PC-3 (cell line): Measurements from ENCODE around the gene GNAT2. TPM values are rescaled to one million over a fixed set of nuclear protein-coding genes. Genes with fewer than 3 reads are reported as not detected.

ENCODE experiments used
- ATAC-seq: fragments of 200-7000 bp; cut with Tn5 transposase; 2 replicates; pipeline ENCODE4 v1.9.1; 2020; ENCODE audit warnings: mild to moderate bottlenecking, moderate library complexity
- BruUV-seq: library from RNA; stranded (reverse); fragments of 400-500 nt; replicated peaks from 2 replicates; lab custom pipeline; 2021; lab: Mats Ljungman, UMichigan
- CTCF ChIA-PET: fragments of 300-600 bp; sonication (Branson Sonifier 250); formaldehyde crosslinking; loops from one replicate; lab custom pipeline; 2022; ENCODE audit warnings: antibody characterized with exemption; lab: Charles Lee
- POLR2A ChIA-PET: fragments of 300-600 bp; sonication (Branson Sonifier 250); formaldehyde crosslinking; loops from one replicate; lab custom pipeline; 2022; ENCODE audit warnings: antibody characterized with exemption; ENCODE audit not compliant: unreplicated experiment; lab: Charles Lee
- DNase-seq: peaks from one replicate; pipeline ENCODE4 v3.0.0-alpha.2; 2015
- H2AFZ ChIP-seq: fragments of 300-600 bp; sonication (generic); 2 replicates; pipeline ENCODE4 v1.6.0; 2016; ENCODE audit warnings: antibody characterized with exemption, low read length
- H3F3A ChIP-seq: fragments of 300-600 bp; sonication (generic); one replicate; pipeline ENCODE4 v1.6.0; 2017; ENCODE audit warnings: antibody characterized with exemption, low read length, control low read depth, mild to moderate bottlenecking; ENCODE audit not compliant: unreplicated experiment
- H3K27ac ChIP-seq: fragments of 300-600 bp; sonication (generic); 2 replicates; pipeline ENCODE4 v1.5.1; 2016; ENCODE audit warnings: mild to moderate bottlenecking, low read length
- H3K27me3 ChIP-seq: fragments of 300-600 bp; sonication (generic); 2 replicates; pipeline ENCODE4 v1.6.1; 2016; ENCODE audit warnings: low read length, mixed read lengths
- H3K36me3 ChIP-seq: fragments of 300-600 bp; sonication (generic); 2 replicates; pipeline ENCODE4 v1.6.1; 2016; ENCODE audit warnings: low read depth, mixed run types, low read length, mixed read lengths
- H3K4me1 ChIP-seq: fragments of 300-600 bp; sonication (generic); 2 replicates; pipeline ENCODE4 v1.5.1; 2016; ENCODE audit warnings: low read length; ENCODE audit not compliant: insufficient read depth
- H3K4me2 ChIP-seq: fragments of 300-600 bp; sonication (generic); 2 replicates; pipeline ENCODE4 v1.6.0; 2016; ENCODE audit warnings: low read length
- H3K4me3 ChIP-seq: fragments of 300-600 bp; sonication (generic); 2 replicates; pipeline ENCODE4 v1.5.1; 2016; ENCODE audit warnings: mild to moderate bottlenecking, low read length, mixed read lengths
- H3K79me2 ChIP-seq: fragments of 300-600 bp; sonication (generic); 2 replicates; pipeline ENCODE4 v1.6.1; 2017; ENCODE audit warnings: low read length, mixed read lengths
- H3K9ac ChIP-seq: fragments of 300-600 bp; sonication (generic); 2 replicates; pipeline ENCODE4 v1.6.0; 2016; ENCODE audit warnings: mild to moderate bottlenecking, low read length
- H3K9me2 ChIP-seq: fragments of 300-600 bp; sonication (generic); replicated peaks from 2 replicates; pipeline ENCODE4 v1.6.1; 2016; ENCODE audit warnings: mixed run types, low read length, mixed read lengths
- H3K9me3 ChIP-seq: fragments of 300-600 bp; sonication (generic); 2 replicates; pipeline ENCODE4 v1.6.1; 2016; ENCODE audit warnings: low read length, mixed read lengths
- H4K20me1 ChIP-seq: fragments of 300-600 bp; sonication (generic); 2 replicates; pipeline ENCODE4 v1.6.1; 2016; ENCODE audit warnings: low read length, mixed read lengths
- EZH2 ChIP-seq: fragments of 300-600 bp; sonication (generic); IDR thresholded peaks from one replicate; pipeline ENCODE4 v1.6.1; 2017; ENCODE audit warnings: antibody characterized with exemption, mild to moderate bottlenecking, low read length; ENCODE audit not compliant: unreplicated experiment
- EZH2phosphoT487 ChIP-seq: fragments of 300-600 bp; sonication (generic); IDR thresholded peaks from 2 replicates; pipeline ENCODE4 v1.6.1; 2018; ENCODE audit warnings: mild to moderate bottlenecking, antibody characterized with exemption, low read length, borderline replicate concordance
- intact Hi-C: fragments of 100-400 bp; cut with micrococcal nuclease; formaldehyde crosslinking; loops from 2 replicates; pipeline ENCODE4 v1.9.0; 2023
- total RNA-seq: library from RNA; depleted of rRNA; stranded (reverse); fragments of >200 nt; gene quantifications from 2 replicates; pipeline ENCODE4 v1.2.3, GENCODE V29; 2014
- TF ChIP-seq, protein P1 (sequence below): fragments of 300-600 bp; sonication (generic); conservative IDR thresholded peaks from 2 replicates; pipeline ENCODE4 v1.5.1; 2017; ENCODE audit warnings: antibody characterized with exemption, low read depth, mild to moderate bottlenecking, low read length

The GNAT2 gene
- total RNA-seq, 1 experiment from 2014 or later = 0.69 TPM

DNA sequence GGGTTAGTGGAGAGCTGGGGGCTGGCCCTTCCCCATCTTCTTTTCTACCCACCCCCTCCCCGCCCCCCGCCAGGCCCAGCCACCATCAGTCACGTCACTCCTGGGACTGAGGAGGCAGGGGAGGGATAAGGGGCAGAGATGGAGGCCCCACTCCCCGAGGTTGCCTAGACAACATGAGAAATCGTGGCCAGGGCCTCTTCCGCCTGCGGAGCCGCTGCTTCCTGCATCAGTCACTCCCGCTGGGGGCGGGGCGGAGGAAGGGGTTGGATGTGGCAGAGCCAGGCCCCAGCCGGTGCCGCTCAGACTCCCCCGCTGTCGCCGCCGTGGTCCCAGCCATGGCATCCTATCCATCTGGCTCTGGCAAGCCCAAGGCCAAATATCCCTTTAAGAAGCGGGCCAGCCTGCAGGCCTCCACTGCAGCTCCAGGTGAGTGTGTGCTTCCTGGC, 1.4 kb upstream of the GNAT2 start:
- no peaks in the 10 kb centered on the region for H3K9me2 ChIP-seq
- H3K36me3 ChIP-seq = no peaks in the 10 kb centered on the region
- intact Hi-C loops = loop anchor here (1.0 kb wide), 1 partner anchor 73 kb away; the partner anchor contains the start of gene GNAI3
- BruUV-seq = no TSS peak
- peaks cover 52% of the 10 kb centered on the region for H3K79me2 ChIP-seq
- no peaks in the 10 kb centered on the region for H3K9me3 ChIP-seq
- peak overlapping the region; percentile 95 for H3K4me3 ChIP-seq
- H3K4me1 ChIP-seq = peaks cover 24% of the 10 kb centered on the region
- H2AFZ ChIP-seq = peak overlapping the region; percentile 94
- H3K9ac ChIP-seq = peak overlapping the region; percentile 88
- POLR2A ChIA-PET = interaction anchor here (2.0 kb wide), 1 partner anchor 72 kb away, joined by 7 read pairs; the partner anchor contains the start of gene GNAI3
- H3K27me3 ChIP-seq = no peaks in the 10 kb centered on the region
- DNase-seq (peak; percentile 92), ATAC-seq (peak; percentile 87)
- CTCF ChIA-PET = interaction anchor here (0.8 to 1.5 kb wide), 4 partner anchors 10 to 73 kb away, joined by 4 to 5 read pairs (median 4); partner anchors contain the start of gene GNAI3
- TF ChIP-seq EZH2 (no peak), EZH2phosphoT487 (no peak)
- TF ChIP-seq, protein P1, sequence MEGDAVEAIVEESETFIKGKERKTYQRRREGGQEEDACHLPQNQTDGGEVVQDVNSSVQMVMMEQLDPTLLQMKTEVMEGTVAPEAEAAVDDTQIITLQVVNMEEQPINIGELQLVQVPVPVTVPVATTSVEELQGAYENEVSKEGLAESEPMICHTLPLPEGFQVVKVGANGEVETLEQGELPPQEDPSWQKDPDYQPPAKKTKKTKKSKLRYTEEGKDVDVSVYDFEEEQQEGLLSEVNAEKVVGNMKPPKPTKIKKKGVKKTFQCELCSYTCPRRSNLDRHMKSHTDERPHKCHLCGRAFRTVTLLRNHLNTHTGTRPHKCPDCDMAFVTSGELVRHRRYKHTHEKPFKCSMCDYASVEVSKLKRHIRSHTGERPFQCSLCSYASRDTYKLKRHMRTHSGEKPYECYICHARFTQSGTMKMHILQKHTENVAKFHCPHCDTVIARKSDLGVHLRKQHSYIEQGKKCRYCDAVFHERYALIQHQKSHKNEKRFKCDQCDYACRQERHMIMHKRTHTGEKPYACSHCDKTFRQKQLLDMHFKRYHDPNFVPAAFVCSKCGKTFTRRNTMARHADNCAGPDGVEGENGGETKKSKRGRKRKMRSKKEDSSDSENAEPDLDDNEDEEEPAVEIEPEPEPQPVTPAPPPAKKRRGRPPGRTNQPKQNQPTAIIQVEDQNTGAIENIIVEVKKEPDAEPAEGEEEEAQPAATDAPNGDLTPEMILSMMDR = no peak
- H3K27ac ChIP-seq = peak overlapping the region; percentile 58
- H4K20me1 ChIP-seq = peaks cover 9% of the 10 kb centered on the region
- H3K4me2 ChIP-seq = peak overlapping the region; percentile 99
- no peaks in the 10 kb centered on the region for H3F3A ChIP-seq

GRCh38 chr1:109620401-109620791, 980 bp upstream of the GNAT2 start:
- ChIA-PET POLR2A (interaction anchor here (0.5 to 2.0 kb wide), 3 partner anchors 29 to 349 kb away, joined by 4 to 7 read pairs (median 5); partner anchors contain the start of gene GNAI3), CTCF (interaction anchor here (0.8 to 1.5 kb wide), 5 partner anchors 10 to 74 kb away, joined by 3 to 5 read pairs (median 4); partner anchors contain the start of gene GNAI3)
- H3K4me2 ChIP-seq = peak overlapping the region; percentile 99
- peak overlapping the region; percentile 94 for H2AFZ ChIP-seq
- TF ChIP-seq, protein P1 = no peak
- TF ChIP-seq EZH2phosphoT487 (no peak), EZH2 (no peak)
- H3K9me2 ChIP-seq = no peaks in the 10 kb centered on the region
- H3F3A ChIP-seq = no peaks in the 10 kb centered on the region
- no peaks in the 10 kb centered on the region for H3K27me3 ChIP-seq
- peaks cover 9% of the 10 kb centered on the region for H4K20me1 ChIP-seq
- peak overlapping the region; percentile 88 for H3K9ac ChIP-seq
- peaks cover 24% of the 10 kb centered on the region for H3K4me1 ChIP-seq
- peaks cover 52% of the 10 kb centered on the region for H3K79me2 ChIP-seq
- H3K4me3 ChIP-seq = peak overlapping the region; percentile 95
- DNase-seq (peak; percentile 40), ATAC-seq (peak; percentile 48)
- H3K36me3 ChIP-seq = no peaks in the 10 kb centered on the region
- no peaks in the 10 kb centered on the region for H3K9me3 ChIP-seq
- no TSS peak for BruUV-seq
- H3K27ac ChIP-seq = peak overlapping the region; percentile 58
- intact Hi-C loops = loop anchor here (1.0 kb wide), 1 partner anchor 72 kb away; the partner anchor contains the start of gene GNAI3
